ENCODE data around the gene NLGN4Y.

GRCh38 chrY:14793674-14794073, 269.3 kb downstream of the NLGN4Y start:
- TF ChIP-seq CREB1 (CRISPR knock-in tag; IDR thresholded peaks at IDR 0.05; ENCODE audit: low read depth), result no peak
- TF ChIP-seq REST (IDR thresholded peaks at IDR 0.05; ENCODE audit: unreplicated experiment), result no peak
- TF ChIP-seq CTCF (conservative IDR thresholded peaks at IDR 0.05; ENCODE audit: low read depth in 2 of 2), result no peak
- no peak for TF ChIP-seq JUNB (IDR thresholded peaks at IDR 0.05; ENCODE audit: unreplicated experiment)
- TF ChIP-seq EZH2 (IDR thresholded peaks at IDR 0.05; ENCODE audit: low read depth, unreplicated experiment), result no peak
- no peak for TF ChIP-seq ETS1 (IDR thresholded peaks at IDR 0.05)
- TF ChIP-seq POLR2AphosphoS5 (IDR thresholded peaks at IDR 0.05; ENCODE audit: low read depth), result no peak
- TF ChIP-seq NANOG (IDR thresholded peaks at IDR 0.05; ENCODE audit: borderline replicate concordance), result no peak
- no peak for TF ChIP-seq EZH2phosphoT487 (IDR thresholded peaks at IDR 0.05; ENCODE audit: unreplicated experiment)
- TF ChIP-seq STAT1 (IDR thresholded peaks at IDR 0.05; ENCODE audit: unreplicated experiment), result no peak
- no peak for TF ChIP-seq ZNF114 (CRISPR knock-in tag; IDR thresholded peaks at IDR 0.05)
- no peak for TF ChIP-seq ZNF331 (CRISPR knock-in tag; IDR thresholded peaks at IDR 0.05; ENCODE audit: low read depth)
